ENCODE measurements around the gene SYTL3. TPM values are rescaled to one million over a fixed set of nuclear protein-coding genes. Genes with fewer than 3 reads are reported as not detected.
"Not testable (repeated sequence)": the region's sequence is repeated elsewhere in the genome, so short reads cannot be mapped to it uniquely, and the experiment has no call there.

SYTL3 gene
- total and polyA plus RNA-seq, 2 of the 8 experiments (the other 6 are each of a cell fraction or from before 2014, with no cell fraction given), result 0.27 to 0.99 TPM

GRCh38 chr6:158606011-158606410, 43.8 kb upstream of the SYTL3 start:
- H4K91ac ChIP-seq (replicated peaks; ENCODE audit: insufficient read length, low read length); FAIRE-seq; H3K14ac ChIP-seq (ENCODE audit: insufficient read length); H3K27me3 ChIP-seq (replicated peaks in 1 of 4; ENCODE audit: control insufficient read depth in 3 of 4, extremely low read depth in 1 of 4, insufficient read depth in 3 of 4, low read length in 3 of 4); H3K9ac ChIP-seq (replicated peaks in 1 of 4; ENCODE audit: extremely low read depth in 1 of 4, low read depth in 3 of 4, low read length in 3 of 4); H3K4me1 ChIP-seq (replicated peaks in 1 of 4; ENCODE audit: control insufficient read depth in 3 of 4, insufficient read depth in 4 of 4, low read length in 3 of 4); H3K9me3 ChIP-seq (ENCODE audit: insufficient read depth in 2 of 2, low read depth in 1 of 2, low read length in 1 of 2); H3K23ac ChIP-seq (ENCODE audit: insufficient read length); H2BK120ac ChIP-seq (replicated peaks; ENCODE audit: low read depth, low read length); H2AK5ac ChIP-seq (ENCODE audit: low read depth, low read length); H2BK12ac ChIP-seq (ENCODE audit: low read depth, low read length); H2AFZ ChIP-seq (ENCODE audit: low read length); H4K8ac ChIP-seq (ENCODE audit: extremely low read depth, insufficient read depth, low read length); H3K27ac ChIP-seq (ENCODE audit: low read depth, low read length); H3K79me2 ChIP-seq (ENCODE audit: control insufficient read depth in 1 of 2, insufficient read depth in 2 of 2, low read length in 2 of 2); H3K4me3 ChIP-seq (ENCODE audit: extremely low read depth in 1 of 4, insufficient read depth in 2 of 4, low read depth in 3 of 4, low read length in 4 of 4); DNase-seq (ENCODE audit: low read depth in 1 of 2, low spot score in 2 of 2); H2BK5ac ChIP-seq (ENCODE audit: low read depth, low read length); H2BK20ac ChIP-seq (ENCODE audit: low read length); H3K4ac ChIP-seq (replicated peaks; ENCODE audit: insufficient read length, low read depth, low read length); H3K4me2 ChIP-seq (ENCODE audit: insufficient read depth in 1 of 2, low read depth in 2 of 2, low read length in 2 of 2); H2BK15ac ChIP-seq (ENCODE audit: low read length); H3K18ac ChIP-seq (ENCODE audit: extremely low read depth, low read length); H3K23me2 ChIP-seq (ENCODE audit: low read depth, low read length); H4K5ac ChIP-seq (ENCODE audit: insufficient read length, low read depth, low read length); H3K56ac ChIP-seq (replicated peaks; ENCODE audit: insufficient read length, low read depth, low read length); H4K20me1 ChIP-seq (replicated peaks in 1 of 2; ENCODE audit: control insufficient read depth in 1 of 2, insufficient read depth in 2 of 2, low read length in 2 of 2); H3K79me1 ChIP-seq (ENCODE audit: low read depth, low read length): not testable (repeated sequence)
- WGBS, 2 experiments (ENCODE audit: extremely low coverage in 1 of 2, insufficient coverage in 1 of 2, insufficient read length in 1 of 2, insufficient replicate concordance in 2 of 2, low coverage in 1 of 2, low lambda C conversion rate in 2 of 2, missing lambda C conversion rate in 1 of 2), result 98% methylated on average over 14 of the region's 15 CpGs; no CpG with 5 or more reads in 1 of the 2 experiments
- POLR2A ChIA-PET (ENCODE audit: partially characterized antibody), result interaction anchor here (0.8 to 1.3 kb wide), 4 partner anchors 16 to 69 kb away, joined by 3 to 4 read pairs (median 4); no protein-coding TSS in a partner anchor
- peaks cover 17 to 40% (median 29%) of the 10 kb centered on the region in 4 experiments for H3K36me3 ChIP-seq (ENCODE audit: control insufficient read depth in 2 of 4, insufficient read depth in 4 of 4, low read length in 3 of 4)
- CTCF ChIA-PET (ENCODE audit: partially characterized antibody), result interaction anchor here (0.6 to 2.5 kb wide), 28 partner anchors 9 to 527 kb away, joined by 3 to 13 read pairs (median 4); no protein-coding TSS in a partner anchor
